ENCODE results near the gene SLC30A2.

The SLC30A2 gene

GRCh38 chr1:26072305-26072704 is 26.4 kb upstream of the SLC30A2 start:
- Mint-ChIP-seq H3K27me3 (ENCODE audit: low read depth, poor library complexity) (peaks cover 23% of the 10 kb centered on the region), H3K4me1 (peaks cover 31% of the 10 kb centered on the region), H3K4me3 (no peak overlapping the region), H3K27ac (peak overlapping the region; percentile 20), H3K36me3 (ENCODE audit: low read depth) (no peaks in the 10 kb centered on the region), H3K9me3 (no peaks in the 10 kb centered on the region)
- DNase-seq = no peak
- TF ChIP-seq CTCF (IDR thresholded peaks at IDR 0.05) = no peak

- TF ChIP-seq CTCF (IDR thresholded peaks at IDR 0.05) = no peak
- no peak overlapping the region for H3K27ac Mint-ChIP-seq
These were observed 25.0 kb upstream of the SLC30A2 start for GRCh38 chr1:26070963-26071342.

GRCh38 chr1:26070296-26070962 is 24.5 kb upstream of the SLC30A2 start:
- DNase-seq = no peak
- H3K27me3 Mint-ChIP-seq (ENCODE audit: low read depth, poor library complexity) = peaks cover 21% of the 10 kb centered on the region

More at GRCh38 chr1:26070963-26071342, 25.0 kb upstream of the SLC30A2 start:
- Mint-ChIP-seq H3K27me3 (ENCODE audit: low read depth, poor library complexity) (peaks cover 20% of the 10 kb centered on the region), H3K9me3 (no peaks in the 10 kb centered on the region), H3K4me3 (no peak overlapping the region), H3K36me3 (ENCODE audit: low read depth) (no peaks in the 10 kb centered on the region), H3K4me1 (peaks cover 44% of the 10 kb centered on the region)
- no peak for DNase-seq

GRCh38 chr1:26069941-26070295 is 24.0 kb upstream of the SLC30A2 start:
- no peak overlapping the region for H3K27ac Mint-ChIP-seq
- no peak for TF ChIP-seq CTCF (IDR thresholded peaks at IDR 0.05)
- no peaks in the 10 kb centered on the region for H3K36me3 Mint-ChIP-seq (ENCODE audit: low read depth)
- H3K4me1 Mint-ChIP-seq = peaks cover 46% of the 10 kb centered on the region
- no peak overlapping the region for H3K4me3 Mint-ChIP-seq
- H3K27me3 Mint-ChIP-seq (ENCODE audit: low read depth, poor library complexity) = peaks cover 26% of the 10 kb centered on the region
- no peak for DNase-seq
- H3K9me3 Mint-ChIP-seq = no peaks in the 10 kb centered on the region

More at GRCh38 chr1:26070296-26070962, 24.5 kb upstream of the SLC30A2 start:
- H3K9me3 Mint-ChIP-seq = no peaks in the 10 kb centered on the region
- no peak overlapping the region for H3K4me3 Mint-ChIP-seq
- H3K4me1 Mint-ChIP-seq = peaks cover 46% of the 10 kb centered on the region
- H3K27ac Mint-ChIP-seq = no peak overlapping the region
- no peaks in the 10 kb centered on the region for H3K36me3 Mint-ChIP-seq (ENCODE audit: low read depth)
- TF ChIP-seq CTCF (IDR thresholded peaks at IDR 0.05) = no peak

- Mint-ChIP-seq H3K27ac (no peak within 1 kb of the TSS), H3K36me3 (ENCODE audit: low read depth) (no peaks in the 10 kb centered on the region), H3K4me1 (peaks cover 44% of the 10 kb centered on the region), H3K9me3 (no peaks in the 10 kb centered on the region), H3K27me3 (ENCODE audit: low read depth, poor library complexity) (peaks cover 22% of the 10 kb centered on the region), H3K4me3 (peak within 1 kb of the TSS; percentile 33)
- DNase-seq = peak; percentile 24
- TF ChIP-seq CTCF (IDR thresholded peaks at IDR 0.05) = no peak
These were observed 21.6 kb upstream of the SLC30A2 start, which contains the start of gene TRIM63 for GRCh38 chr1:26067432-26067911. Gene TRIM63, minus strand, starts transcription at chr1:26067630. Its CDS starts 136 bp downstream, at chr1:26067494.

GRCh38 chr1:26066857-26067256 is 20.9 kb upstream of the SLC30A2 start:
- TF ChIP-seq CTCF (IDR thresholded peaks at IDR 0.05) = no peak
- no peak overlapping the region for H3K4me3 Mint-ChIP-seq
- peaks cover 38% of the 10 kb centered on the region for H3K4me1 Mint-ChIP-seq
- H3K27me3 Mint-ChIP-seq (ENCODE audit: low read depth, poor library complexity) = peaks cover 22% of the 10 kb centered on the region
- H3K36me3 Mint-ChIP-seq (ENCODE audit: low read depth) = no peaks in the 10 kb centered on the region
- no peak overlapping the region for H3K27ac Mint-ChIP-seq
- no peak for DNase-seq
- H3K9me3 Mint-ChIP-seq = no peaks in the 10 kb centered on the region
